HG03460 (cell line): ENCODE data around the gene SEPTIN5.

Experiments
- ATAC-seq: cut with Tn5 transposase; IDR thresholded peaks from one replicate; pipeline ENCODE4 v1.9.1; 2021; ENCODE audit not compliant: unreplicated experiment

Gene SEPTIN5

DNA sequence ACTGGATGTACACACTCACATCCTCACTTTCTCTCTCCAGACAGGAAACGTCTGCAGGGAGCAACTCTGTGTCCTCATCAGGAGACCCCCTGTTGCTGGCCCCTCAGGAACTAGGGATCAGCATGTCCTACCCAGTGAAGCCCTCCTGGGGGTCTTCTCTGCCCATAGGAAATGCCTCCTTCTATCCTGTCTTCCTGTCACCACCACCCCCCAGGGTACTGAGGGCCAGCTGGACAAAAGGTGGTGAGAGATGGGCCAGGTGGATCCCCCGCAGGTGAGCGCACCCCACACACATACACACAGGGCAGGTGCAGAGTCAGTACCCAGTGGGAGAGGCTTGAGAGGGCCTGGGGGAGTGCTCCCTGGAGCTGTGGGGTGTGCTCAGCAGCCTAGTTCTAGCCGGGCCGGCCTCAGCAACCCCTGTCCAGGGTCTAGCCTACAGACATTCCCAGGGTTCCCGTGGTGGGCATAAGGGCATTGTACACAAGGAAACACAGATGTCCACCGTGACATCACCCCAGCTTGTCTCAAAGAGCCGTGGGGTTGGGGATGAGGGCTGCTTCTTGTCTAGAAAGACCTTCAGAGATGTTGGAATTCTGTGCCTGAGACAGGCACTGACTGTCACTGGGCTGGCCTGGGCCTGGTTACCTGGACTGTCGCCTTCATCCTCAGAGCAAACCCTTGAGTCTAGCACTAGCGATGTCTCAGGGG is 18.3 kb downstream of the SEPTIN5 start:
- no peak for ATAC-seq

DNA sequence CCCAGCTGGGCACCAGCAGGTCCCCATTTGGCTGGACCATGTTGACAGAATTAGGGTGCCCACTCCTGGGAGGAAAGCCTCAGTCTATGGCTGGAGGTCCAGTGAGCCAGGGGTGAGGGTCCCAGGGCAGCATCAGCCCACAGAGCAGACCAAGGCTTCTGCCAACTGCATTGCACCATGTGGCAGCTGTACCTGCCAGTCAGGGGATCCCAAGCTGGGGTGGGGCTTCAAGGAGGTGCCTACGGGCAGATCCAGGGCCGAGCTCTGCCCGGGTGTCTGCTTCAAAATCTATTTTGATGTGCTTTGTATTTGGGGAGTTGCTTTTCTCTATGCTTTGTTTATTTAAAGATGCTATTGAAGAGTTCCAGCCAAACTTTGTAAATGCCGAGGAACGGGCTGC is 19.5 kb downstream of the SEPTIN5 start:
- no peak for ATAC-seq

- ATAC-seq: no peak
Observed at GRCh38 chr22:19734163-19734562, 19.9 kb downstream of the SEPTIN5 start.

DNA sequence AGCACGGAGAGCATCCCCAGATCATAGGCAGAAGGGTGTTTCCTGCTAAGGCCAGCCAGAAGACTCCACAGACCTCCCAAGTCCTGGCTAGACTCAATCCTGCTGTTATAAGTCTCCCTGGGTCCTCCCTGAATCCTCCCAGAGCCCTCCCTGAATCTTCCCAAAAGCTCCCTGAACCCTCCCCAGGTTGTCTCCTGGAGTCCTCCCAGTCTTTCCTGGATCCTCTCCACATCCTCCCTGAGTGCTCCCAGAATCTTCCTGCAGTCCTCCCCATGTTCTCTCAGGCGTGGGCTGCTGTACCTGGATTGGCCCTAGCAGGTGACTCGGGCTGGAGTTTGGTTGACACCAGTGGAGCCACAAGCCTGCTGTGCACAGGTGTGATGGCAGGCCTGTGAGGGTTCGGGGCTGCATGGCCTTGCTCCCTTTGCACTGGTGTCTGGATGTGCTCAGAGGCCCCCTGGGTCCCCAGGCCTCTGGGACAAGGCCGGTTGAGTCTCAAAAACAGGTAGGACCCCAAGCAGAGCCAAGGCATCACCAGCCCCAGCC is 20.6 kb downstream of the SEPTIN5 start:
- ATAC-seq: no peak

DNA sequence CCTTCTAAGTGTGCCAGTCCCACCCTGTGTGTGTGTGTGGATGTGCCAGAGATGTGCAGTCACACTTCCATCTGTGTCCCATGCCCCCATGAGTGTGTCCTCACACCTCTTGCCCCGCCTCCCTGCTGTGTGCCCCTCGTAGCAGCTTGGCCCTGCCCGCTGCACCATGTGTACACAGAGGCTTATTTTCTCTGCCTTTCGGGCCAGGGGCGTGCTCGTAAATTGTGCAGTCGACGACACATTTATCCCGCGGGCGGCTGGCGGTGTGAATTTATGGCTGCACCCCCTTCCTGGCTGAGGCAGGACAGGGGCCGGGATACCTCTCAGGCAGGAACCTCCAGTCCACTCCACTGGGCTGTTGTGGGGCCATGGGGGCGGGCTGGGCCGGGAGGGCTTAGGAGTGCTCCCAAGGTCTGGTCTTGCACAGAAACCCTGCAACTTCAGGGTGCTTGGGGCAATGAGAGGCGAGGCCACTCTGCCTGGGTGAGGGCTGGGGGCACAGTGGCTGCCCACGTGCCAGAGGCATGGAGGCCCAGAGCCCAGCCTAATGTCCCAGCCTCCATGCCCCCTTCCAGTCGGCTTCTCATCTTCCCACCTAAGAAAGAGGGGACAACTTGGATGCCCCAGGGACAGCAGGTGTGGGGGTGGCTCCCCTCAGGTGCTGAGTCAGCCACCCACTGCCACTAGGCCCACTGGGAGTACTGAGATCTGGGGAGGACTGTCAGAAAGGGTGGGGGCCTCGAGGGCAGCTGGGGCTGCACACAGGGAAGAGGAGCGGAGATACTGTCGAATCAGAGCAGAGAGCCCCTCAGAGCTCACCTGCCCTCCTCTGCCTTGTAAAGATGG is 21.6 kb downstream of the SEPTIN5 start:
- ATAC-seq: no peak

GRCh38 chr22:19737846-19738663 is 23.8 kb downstream of the SEPTIN5 start:
- no peak for ATAC-seq

- no peak for ATAC-seq
Observed at GRCh38 chr22:19738664-19739447, 24.6 kb downstream of the SEPTIN5 start.

- ATAC-seq: no peak
Observed at GRCh38 chr22:19739448-19739895, 25.2 kb downstream of the SEPTIN5 start.

GRCh38 chr22:19739911-19740449 is 25.7 kb downstream of the SEPTIN5 start:
- no peak for ATAC-seq

DNA sequence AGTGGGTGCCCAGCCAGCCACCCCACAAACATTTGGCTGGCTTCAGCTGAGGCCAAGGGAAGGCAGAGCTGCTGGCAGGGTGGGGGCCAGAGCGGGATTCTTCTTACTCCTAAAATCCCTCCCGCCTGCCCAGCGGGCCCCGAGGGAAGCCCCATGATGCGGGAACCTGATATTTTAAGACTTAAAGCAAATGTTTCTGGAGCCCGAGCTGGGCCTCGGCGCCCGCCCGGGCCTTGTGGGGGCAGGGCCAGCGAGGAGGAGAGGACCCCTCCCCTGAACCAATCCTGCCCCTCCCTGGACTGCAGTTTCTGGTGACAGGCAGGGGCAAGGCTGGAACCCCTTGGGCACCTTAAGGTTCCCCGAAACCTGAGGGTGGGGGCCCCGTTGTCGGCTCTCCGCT is 26.3 kb downstream of the SEPTIN5 start:
- no peak for ATAC-seq

DNA sequence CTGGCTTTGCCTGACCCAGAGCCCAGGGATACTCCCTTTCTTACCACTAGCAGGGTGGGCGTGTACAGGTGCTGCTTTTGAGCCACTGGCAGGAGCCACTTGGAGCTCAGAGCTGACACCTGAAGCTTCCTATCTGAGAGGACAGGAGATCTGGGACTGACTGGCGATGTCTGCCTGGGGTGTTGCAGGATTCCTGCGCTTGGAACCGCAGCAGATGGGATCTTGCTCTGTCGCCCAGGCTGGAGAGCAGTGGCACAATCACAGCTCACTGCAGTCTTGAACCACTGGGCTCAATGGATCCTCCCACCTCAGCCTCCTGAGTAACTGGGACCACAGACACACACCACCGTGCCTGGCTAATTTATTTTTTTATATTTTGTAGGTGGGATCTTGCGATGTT is 26.8 kb downstream of the SEPTIN5 start:
- ATAC-seq: no peak

GRCh38 chr22:19742160-19743066 is 28.1 kb downstream of the SEPTIN5 start:
- no peak for ATAC-seq

DNA sequence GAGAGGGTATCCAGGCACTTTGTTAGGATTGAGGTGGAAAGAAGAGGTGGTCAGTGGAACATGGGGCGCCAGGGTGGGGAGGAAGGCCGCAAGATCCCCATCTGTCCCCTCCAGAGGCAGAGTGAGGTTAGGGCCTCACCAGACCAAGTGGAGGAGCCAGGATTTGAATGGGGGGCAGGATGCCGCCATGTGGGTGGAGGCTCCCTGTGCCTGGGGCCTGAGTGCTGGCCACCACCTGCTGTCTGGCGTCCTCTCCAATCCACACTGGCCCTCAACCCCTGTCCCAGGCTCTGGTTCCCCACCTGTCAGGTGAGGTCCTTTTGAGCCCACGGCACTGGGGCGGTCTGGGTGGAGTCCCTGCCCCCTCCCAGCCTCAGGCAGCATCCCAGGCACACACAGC is 28.8 kb downstream of the SEPTIN5 start:
- no peak for ATAC-seq

- no peak for ATAC-seq
Observed at GRCh38 chr22:19743651-19744050, 29.3 kb downstream of the SEPTIN5 start.

- no peak for ATAC-seq
Observed at GRCh38 chr22:19744350-19745006, 30.2 kb downstream of the SEPTIN5 start.

DNA sequence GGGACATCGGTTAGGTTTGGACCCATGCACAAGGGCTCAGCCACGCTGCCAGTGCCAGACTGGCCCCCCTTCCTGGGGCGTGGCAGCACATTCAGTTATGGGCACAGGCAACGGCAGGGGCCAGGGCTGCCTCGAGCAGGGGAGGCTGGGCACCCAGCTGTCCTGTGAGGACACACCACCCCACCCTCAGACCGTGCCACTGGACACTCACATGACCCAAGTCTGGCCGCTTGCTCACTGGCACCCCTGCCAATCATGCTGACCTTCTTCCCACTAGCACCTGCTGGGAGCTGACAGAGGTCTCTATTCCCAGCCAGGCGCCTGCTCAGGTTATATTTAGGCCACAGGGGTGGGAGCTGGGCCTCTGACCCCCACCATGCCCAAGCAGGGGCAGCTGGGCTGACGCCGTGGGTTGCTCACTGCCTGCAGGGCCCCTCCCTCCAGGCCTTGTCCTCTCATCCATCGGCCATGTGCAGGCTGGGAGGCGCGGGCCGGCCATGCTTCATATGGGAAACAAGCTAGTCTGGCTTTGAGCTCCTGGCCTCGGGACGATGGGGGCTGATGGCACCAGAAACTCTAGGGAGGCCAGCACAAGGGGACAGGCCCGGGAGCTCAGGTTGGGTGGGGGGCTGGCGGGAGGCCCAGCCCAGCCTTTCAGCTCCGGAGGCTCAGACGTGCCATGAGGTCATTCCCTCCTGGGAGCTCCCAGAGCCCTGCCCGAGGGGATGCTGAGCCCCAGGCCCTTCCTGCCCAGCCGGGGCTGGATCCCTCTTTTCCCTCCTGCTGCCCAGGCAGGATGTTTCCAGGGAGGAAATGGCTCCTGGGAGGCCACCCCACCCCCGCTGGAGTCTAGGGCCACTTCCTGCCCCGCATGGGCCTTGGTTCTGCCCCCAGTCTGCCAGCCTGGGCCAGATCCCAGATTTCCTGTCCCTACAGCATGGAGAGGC is 31.1 kb downstream of the SEPTIN5 start:
- no peak for ATAC-seq

DNA sequence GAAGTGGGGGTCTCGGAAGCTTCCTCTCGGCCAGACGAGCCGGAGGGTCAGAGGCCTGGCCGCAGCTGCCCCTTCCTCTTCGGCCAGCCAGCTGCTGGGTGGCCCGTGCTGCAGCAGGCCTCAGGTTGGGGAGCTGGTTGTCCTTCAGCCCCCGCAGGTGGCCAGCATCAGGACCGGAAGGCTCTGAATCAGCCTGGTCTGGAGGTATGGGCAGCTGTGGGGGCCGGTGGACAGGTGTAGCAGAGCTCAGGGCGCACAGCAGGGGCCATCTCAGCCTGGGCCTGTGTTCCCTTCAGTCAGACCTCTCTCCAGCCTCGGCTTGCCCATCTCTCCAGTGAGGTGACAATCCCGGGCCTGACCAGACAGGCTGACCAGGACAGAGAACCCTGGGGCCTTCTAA is 32.4 kb downstream of the SEPTIN5 start:
- no peak for ATAC-seq
